22Rv1 (cell line): ENCODE results near the gene BICRA.

Experiments used
- CTCF ChIP-seq: fragments of 450-650 bp; IDR thresholded peaks from 2 replicates; pipeline ENCODE4 v1.5.1; 2017; ENCODE audit warnings: mild to moderate bottlenecking
- ZFX ChIP-seq: fragments of 450-650 bp; IDR thresholded peaks from 2 replicates; pipeline ENCODE4 v1.6.1; 2017; ENCODE audit warnings: antibody characterized with exemption, borderline replicate concordance

DNA sequence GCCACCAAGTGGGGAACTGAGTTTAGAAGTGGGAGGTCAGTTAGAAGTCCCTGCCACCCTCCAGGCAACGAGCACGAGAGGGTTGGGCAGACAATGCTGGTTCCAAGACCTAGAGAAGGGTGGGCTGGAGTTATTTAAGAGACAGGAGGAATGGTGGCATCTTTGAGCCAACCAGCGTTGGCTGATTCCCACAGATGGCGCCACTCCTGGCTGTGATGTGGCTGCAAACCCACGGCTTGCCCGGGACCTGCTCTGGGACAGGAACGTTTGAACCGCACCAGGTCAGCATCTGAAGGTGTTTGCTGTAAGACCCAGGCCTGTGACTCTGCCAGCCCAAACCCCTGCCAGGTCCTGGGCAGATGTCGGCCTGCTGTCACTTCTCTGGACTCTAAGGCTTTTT lies 42.8 kb downstream of the BICRA start:
- TF ChIP-seq CTCF (peak; percentile 28; the same call in 1 of the 2 replicates), ZFX (no peak)
